AG04449 (cell line): ENCODE results near the gene MGAT2.

Experiments
- CTCF ChIA-PET: fragments of 350-600 bp; formaldehyde crosslinking; extraction: SDS; loops from one replicate; lab custom pipeline; 2021; ENCODE audit warnings: antibody characterized with exemption; lab: Yijun Ruan, JAX
- POLR2A ChIA-PET: fragments of 400-600, 350-600 bp; formaldehyde crosslinking; extraction: SDS; loops from one replicate; lab custom pipeline; 2020; ENCODE audit warnings: antibody characterized with exemption, inconsistent platforms; lab: Yijun Ruan, JAX
- DNase-seq: peaks from one replicate; pipeline ENCODE4 v3.0.0-alpha.2; 2010; ENCODE audit warnings: low read depth, low spot score
- H3K4me3 ChIP-seq: 2 replicates; pipeline ENCODE4 v1.5.1; 2011; ENCODE audit warnings: low read depth, mild to moderate bottlenecking, control low read depth, low read length
- CTCF ChIP-seq: IDR thresholded peaks from one replicate; pipeline ENCODE4 v1.5.1; 2011; ENCODE audit warnings: mild to moderate bottlenecking, moderate library complexity, low read length, control low read depth, inconsistent platforms; ENCODE audit not compliant: insufficient read depth; ENCODE audit errors: missing control alignments

The MGAT2 gene

GRCh38 chr14:49586673-49587460 lies 33.7 kb upstream of the MGAT2 start:
- POLR2A ChIA-PET, result interaction anchor here (0.6 to 1.7 kb wide), 10 partner anchors 11 to 181 kb away, joined by 3 to 11 read pairs (median 3); partner anchors contain the start of genes KLHDC2, LRR1, MGAT2 and RPL36AL
- DNase-seq, result peak; percentile 23
- peak; percentile 59 for TF ChIP-seq CTCF
- peak overlapping the region; percentile 34 for H3K4me3 ChIP-seq
- CTCF ChIA-PET, result interaction anchor here (0.6 to 4.5 kb wide), 22 partner anchors 8 to 181 kb away, joined by 3 to 30 read pairs (median 4); partner anchors contain the start of genes KLHDC2, LRR1, MGAT2 and RPL36AL

- ChIA-PET CTCF (no interaction called here), POLR2A (no interaction called here)
- TF ChIP-seq CTCF, result no peak
- DNase-seq, result no peak
- no peak overlapping the region for H3K4me3 ChIP-seq
Observed at GRCh38 chr14:49589387-49589786, 31.2 kb upstream of the MGAT2 start.

GRCh38 chr14:49593016-49593415 lies 27.6 kb upstream of the MGAT2 start:
- CTCF ChIA-PET, result no interaction called here
- peak; percentile 51 for DNase-seq
- POLR2A ChIA-PET, result no interaction called here
- TF ChIP-seq CTCF, result no peak
- H3K4me3 ChIP-seq, result no peak overlapping the region

- ChIA-PET CTCF (interaction anchor here (1.1 to 2.2 kb wide), 3 partner anchors 8 to 133 kb away, joined by 3 to 14 read pairs (median 6); partner anchors contain the start of gene RPS29), POLR2A (interaction anchor here (0.6 kb wide), 1 partner anchor 14 kb away, joined by 3 read pairs; no protein-coding TSS in a partner anchor)
Observed at GRCh38 chr14:49594347-49595091, 26.1 kb upstream of the MGAT2 start.

GRCh38 chr14:49598189-49598484 lies 22.5 kb upstream of the MGAT2 start:
- ChIA-PET POLR2A (interaction anchor here (0.7 to 2.2 kb wide), 2 partner anchors 12 to 22 kb away, joined by 5 to 19 read pairs; partner anchors contain the start of genes MGAT2, RPL36AL and RPS29), CTCF (interaction anchor here (1.7 kb wide), 1 partner anchor 11 kb away, joined by 10 read pairs; the partner anchor contains the start of gene RPS29)
- H3K4me3 ChIP-seq, result peak overlapping the region; percentile 96
- TF ChIP-seq CTCF, result no peak
- DNase-seq, result no peak

More at GRCh38 chr14:49594347-49595091, 26.1 kb upstream of the MGAT2 start:
- no peak overlapping the region for H3K4me3 ChIP-seq
- DNase-seq, result no peak
- no peak for TF ChIP-seq CTCF
